Body of pancreas (tissue), 4 donors: Measurements from ENCODE around the gene GALNT12. TPM values are rescaled to one million over a fixed set of nuclear protein-coding genes. Genes with fewer than 3 reads are reported as not detected.
A peak's percentile ranks its signal among the peaks of the same experiment; 100 is the strongest.

Source experiments
- ATAC-seq: fragments of 150-250 bp; one replicate; pipeline ENCODE4 v1.9.1; 2016
- DNase-seq, 4 donors: peaks; one replicate each; pipeline ENCODE4 v3.0.0-alpha.2; 2019
- H3K27ac ChIP-seq, 4 donors: fragments of 200-600 bp; sonication (generic); 1 replicate in 3 of 4; 2 replicates in 1 of 4; pipeline versions ENCODE4 v1.5.1 to v1.6.1; 2016 to 2019; ENCODE audit warnings: mild to moderate bottlenecking in 1 of 4, mixed read lengths in 1 of 4, moderate library complexity in 1 of 4
- H3K27me3 ChIP-seq, 2 donors: fragments of 200-600 bp; sonication (generic); one replicate each; pipeline ENCODE4 v1.6.0; 2016; ENCODE audit warnings: mild to moderate bottlenecking in 1 of 2
- H3K36me3 ChIP-seq, 2 donors: fragments of 200-600 bp; sonication (generic); replicated peaks in 1 of 2; 2 replicates each; pipeline ENCODE4 v1.5.1; 2016; ENCODE audit warnings: low read depth in 2 of 2; ENCODE audit not compliant: insufficient read depth in 1 of 2
- H3K4me1 ChIP-seq: fragments of 200-600 bp; sonication (generic); one replicate; pipeline ENCODE4 v1.6.0; 2016
- H3K4me3 ChIP-seq, 2 donors: fragments of 200-600 bp; sonication (generic); 1 replicate in 1 of 2; 2 replicates in 1 of 2; pipeline ENCODE4 v1.5.1; 2016 to 2019
- H3K9me3 ChIP-seq, 3 donors: fragments of 200-600 bp; sonication (generic); 1 replicate in 2 of 3; 2 replicates in 1 of 3; pipeline ENCODE4 v1.5.1; 2016
- POLR2A ChIP-seq, 3 donors: fragments of 450-650 bp; IDR thresholded peaks; one replicate each; pipeline ENCODE4 v1.6.1; 2016; ENCODE audit warnings: antibody characterized with exemption in 3 of 3, mild to moderate bottlenecking in 2 of 3
- WGBS, 2 donors: methylation state at CpG; one replicate each; pipeline ENCODE4 v1.1.5; 2017; 5-methylcytosine and 5-hydroxymethylcytosine counted together
- intact Hi-C: fragments of 100-400 bp; cut with DNase I; formaldehyde crosslinking; loops from one replicate; pipeline ENCODE4 v1.15.1; 2023
- total RNA-seq, 2 donors: library from RNA; depleted of rRNA; stranded (reverse); fragments of >200 nt; gene quantifications; one replicate each; pipeline ENCODE4 v1.1.0, GENCODE V29; 2016
- TF ChIP-seq, protein P1 (sequence below), 7 experiments: fragments of 450-650 bp in 4 of 7; fragments of 200-600 bp in 3 of 7; sonication (generic) in 3 of 7; IDR thresholded peaks; one replicate each; pipeline ENCODE4 v1.5.1; 2016 to 2019; ENCODE audit warnings: antibody characterized with exemption in 7 of 7

Gene GALNT12
- total RNA-seq, 2 donors from 2014 or later, result 13.0 to 53.1 TPM

- DNase-seq (no peak), ATAC-seq (no peak)
- TF ChIP-seq POLR2A (IDR thresholded peaks at IDR 0.05), result no peak
- TF ChIP-seq, protein P1, sequence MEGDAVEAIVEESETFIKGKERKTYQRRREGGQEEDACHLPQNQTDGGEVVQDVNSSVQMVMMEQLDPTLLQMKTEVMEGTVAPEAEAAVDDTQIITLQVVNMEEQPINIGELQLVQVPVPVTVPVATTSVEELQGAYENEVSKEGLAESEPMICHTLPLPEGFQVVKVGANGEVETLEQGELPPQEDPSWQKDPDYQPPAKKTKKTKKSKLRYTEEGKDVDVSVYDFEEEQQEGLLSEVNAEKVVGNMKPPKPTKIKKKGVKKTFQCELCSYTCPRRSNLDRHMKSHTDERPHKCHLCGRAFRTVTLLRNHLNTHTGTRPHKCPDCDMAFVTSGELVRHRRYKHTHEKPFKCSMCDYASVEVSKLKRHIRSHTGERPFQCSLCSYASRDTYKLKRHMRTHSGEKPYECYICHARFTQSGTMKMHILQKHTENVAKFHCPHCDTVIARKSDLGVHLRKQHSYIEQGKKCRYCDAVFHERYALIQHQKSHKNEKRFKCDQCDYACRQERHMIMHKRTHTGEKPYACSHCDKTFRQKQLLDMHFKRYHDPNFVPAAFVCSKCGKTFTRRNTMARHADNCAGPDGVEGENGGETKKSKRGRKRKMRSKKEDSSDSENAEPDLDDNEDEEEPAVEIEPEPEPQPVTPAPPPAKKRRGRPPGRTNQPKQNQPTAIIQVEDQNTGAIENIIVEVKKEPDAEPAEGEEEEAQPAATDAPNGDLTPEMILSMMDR (IDR thresholded peaks at IDR 0.05), result no peak
- Histone ChIP-seq H3K36me3 (no peaks in the 10 kb centered on the region), H3K27ac (no peak overlapping the region), H3K27me3 (no peaks in the 10 kb centered on the region), H3K9me3 (no peaks in the 10 kb centered on the region), H3K4me1 (peaks cover 20% of the 10 kb centered on the region), H3K4me3 (no peak overlapping the region)
- intact Hi-C loops, result no loop called here
- 83 to 84% methylated on average over 4 of the region's 4 CpGs for WGBS, 2 donors
Observed at GRCh38 chr9:98797491-98797890, 10.0 kb upstream of the GALNT12 start.

DNA sequence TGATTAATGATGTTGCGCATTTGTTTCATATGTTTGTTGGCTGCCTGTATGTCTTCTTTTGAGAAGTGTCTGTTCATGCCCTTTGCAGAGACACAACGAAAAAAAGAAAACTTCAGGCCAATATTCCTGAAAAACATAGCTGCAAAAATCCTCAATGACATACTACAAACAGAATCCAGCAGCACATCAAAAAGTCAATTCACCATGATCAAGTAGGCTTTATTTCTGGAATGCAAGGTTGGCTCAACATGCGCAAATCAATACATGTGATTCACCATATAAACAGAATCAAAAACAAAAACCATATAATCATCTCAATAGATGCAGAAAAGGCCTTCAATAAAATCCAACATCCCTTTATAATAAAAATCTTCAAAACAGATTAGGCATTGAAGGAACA is 9.2 kb upstream of the GALNT12 start:
- Histone ChIP-seq H3K27ac (no peak overlapping the region), H3K4me1 (peaks cover 20% of the 10 kb centered on the region), H3K9me3 (no peaks in the 10 kb centered on the region), H3K36me3 (no peaks in the 10 kb centered on the region), H3K4me3 (no peak overlapping the region), H3K27me3 (no peaks in the 10 kb centered on the region)
- intact Hi-C loops, result no loop called here
- WGBS, 2 donors, result 93 to 97% methylated on average over 3 of the region's 3 CpGs
- ATAC-seq, result no peak
- TF ChIP-seq, protein P1 (IDR thresholded peaks at IDR 0.05), result no peak
- TF ChIP-seq POLR2A (IDR thresholded peaks at IDR 0.05), result no peak
- no peak for DNase-seq

DNA sequence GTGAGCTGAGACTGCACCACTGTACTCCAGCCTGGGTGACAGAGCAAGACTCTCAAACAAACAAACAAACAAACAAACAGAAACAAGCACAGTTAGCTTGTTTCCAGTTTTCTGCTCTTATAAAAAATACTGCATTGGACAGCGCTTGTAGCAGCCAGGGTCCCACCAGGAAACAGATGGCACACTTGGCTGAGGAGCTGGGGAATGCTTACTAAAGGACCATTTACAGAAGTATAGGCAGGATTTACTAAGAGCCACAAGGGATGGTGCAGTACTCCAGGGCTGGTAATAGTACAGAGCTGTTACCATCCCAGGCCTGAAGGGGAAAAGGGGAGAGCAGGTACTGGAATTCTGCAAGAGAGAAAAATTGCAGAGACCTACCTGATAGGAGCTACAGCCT is 5.9 kb upstream of the GALNT12 start:
- ATAC-seq, result no peak
- H3K27ac ChIP-seq, result no peak overlapping the region

GRCh38 chr9:98801969-98802371 is 5.5 kb upstream of the GALNT12 start:
- WGBS, 2 donors, result 83 to 100% methylated on average over 1 of the region's 1 CpG
- intact Hi-C loops, result no loop called here

More for the DNA sequence above, 5.9 kb upstream of the GALNT12 start:
- intact Hi-C loops, result no loop called here
- no peak overlapping the region for H3K4me3 ChIP-seq
- no peaks in the 10 kb centered on the region for H3K36me3 ChIP-seq
- H3K4me1 ChIP-seq, result peaks cover 6% of the 10 kb centered on the region
- H3K9me3 ChIP-seq, result no peaks in the 10 kb centered on the region
- 94 to 95% methylated on average over 1 of the region's 1 CpG for WGBS, 2 donors
- H3K27me3 ChIP-seq, result no peaks in the 10 kb centered on the region
- DNase-seq, result no peak
- TF ChIP-seq, protein P1 (IDR thresholded peaks at IDR 0.05), result no peak
- TF ChIP-seq POLR2A (IDR thresholded peaks at IDR 0.05), result no peak

DNA sequence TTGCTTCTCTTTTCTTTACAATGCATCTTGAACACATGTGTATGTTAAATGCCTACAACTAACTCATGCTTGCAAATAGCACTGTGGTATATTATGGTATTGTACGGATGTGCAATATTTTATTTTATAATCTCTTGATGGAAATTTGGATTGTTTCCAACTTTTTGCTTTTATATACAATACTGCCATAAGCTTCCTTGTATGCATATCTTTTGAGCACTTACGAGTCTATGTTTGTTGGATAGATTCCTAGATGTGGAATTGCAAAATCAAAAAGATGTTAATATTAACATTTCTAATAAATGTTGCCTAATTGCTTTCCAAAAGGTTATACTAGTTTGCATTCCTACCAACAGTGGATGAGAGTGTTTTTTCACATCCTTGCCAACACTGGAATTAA is 3.4 kb upstream of the GALNT12 start:
- Histone ChIP-seq H3K4me3 (no peak overlapping the region), H3K9me3 (no peaks in the 10 kb centered on the region), H3K4me1 (peaks cover 20% of the 10 kb centered on the region), H3K27me3 (no peaks in the 10 kb centered on the region), H3K27ac (no peak overlapping the region), H3K36me3 (no peaks in the 10 kb centered on the region)
- intact Hi-C loops, result no loop called here
- 8% methylated on average over 2 of the region's 2 CpGs for WGBS, 2 donors
- TF ChIP-seq, protein P1 (IDR thresholded peaks at IDR 0.05), result no peak
- no peak for TF ChIP-seq POLR2A (IDR thresholded peaks at IDR 0.05)
- DNase-seq (no peak), ATAC-seq (no peak)

More at GRCh38 chr9:98801969-98802371, 5.5 kb upstream of the GALNT12 start:
- Histone ChIP-seq H3K27me3 (no peaks in the 10 kb centered on the region), H3K27ac (no peak overlapping the region), H3K4me3 (no peak overlapping the region), H3K4me1 (peaks cover 7% of the 10 kb centered on the region), H3K9me3 (no peaks in the 10 kb centered on the region), H3K36me3 (no peaks in the 10 kb centered on the region)
- peak in 1 of 4 donors; percentile 4 for DNase-seq
- no peak for TF ChIP-seq POLR2A (IDR thresholded peaks at IDR 0.05)
- TF ChIP-seq, protein P1 (IDR thresholded peaks at IDR 0.05), result no peak
- ATAC-seq, result no peak
